ENCODE results near the gene DISP3. TPM values are rescaled to one million over a fixed set of nuclear protein-coding genes. Genes with fewer than 3 reads are reported as not detected.

Gene DISP3
- polyA plus RNA-seq, 1 of the 3 experiments (the other 2 are of a cell fraction), result 0.08 TPM

- TF ChIP-seq TCF12 (IDR thresholded peaks at IDR 0.05), result no peak
- TF ChIP-seq USF1 (IDR thresholded peaks at IDR 0.05; ENCODE audit: borderline replicate concordance, low read depth), result no peak
- no peak for TF ChIP-seq MXI1 (IDR thresholded peaks at IDR 0.05; ENCODE audit: low read depth, low read length)
- no peak for TF ChIP-seq REST (IDR thresholded peaks at IDR 0.05; ENCODE audit: low read depth, low read length)
- TF ChIP-seq SMC3 (IDR thresholded peaks at IDR 0.05; ENCODE audit: low read depth, low read length), result no peak
- no peak for TF ChIP-seq CTCF (IDR thresholded peaks at IDR 0.05)
- TF ChIP-seq SIN3A (IDR thresholded peaks at IDR 0.05; ENCODE audit: borderline replicate concordance, low read depth, low read length), result no peak
- TF ChIP-seq RXRA (IDR thresholded peaks at IDR 0.05; ENCODE audit: borderline replicate concordance, low read depth), result no peak
- no peak for TF ChIP-seq EP300 (IDR thresholded peaks at IDR 0.05; ENCODE audit: borderline replicate concordance in 1 of 2, low read depth in 1 of 2, low read length in 1 of 2)
- TF ChIP-seq USF2 (IDR thresholded peaks at IDR 0.05; ENCODE audit: borderline replicate concordance, low read depth, low read length), result no peak
- Histone ChIP-seq H3F3A (replicated peaks; ENCODE audit: insufficient read depth) (no peaks in the 10 kb centered on the region), H3K27me3 (ENCODE audit: insufficient read depth) (no peaks in the 10 kb centered on the region), H4K20me1 (ENCODE audit: insufficient read depth) (no peaks in the 10 kb centered on the region), H3K4me3 (ENCODE audit: low read depth in 2 of 2, low read length in 1 of 2) (no peak overlapping the region), H3K4me2 (no peak overlapping the region), H3K9me3 (no peaks in the 10 kb centered on the region), H3K4me1 (ENCODE audit: control insufficient read depth in 1 of 2, insufficient read depth in 2 of 2, low read depth in 1 of 2, low read length in 1 of 2) (peaks cover 0 to 20% of the 10 kb centered on the region in 2 experiments; a peak in 1 of 4 replicates), H3K79me2 (ENCODE audit: insufficient read depth) (no peaks in the 10 kb centered on the region), H3K27ac (ENCODE audit: low read depth in 2 of 2, low read length in 1 of 2) (peak overlapping the region in 1 of 2 experiments; percentile 1; a peak in 1 of 4 replicates), H3K9ac (no peak overlapping the region), H3K36me3 (replicated peaks in 1 of 2; ENCODE audit: control insufficient read depth in 1 of 2, insufficient read depth in 2 of 2, low read length in 1 of 2) (no peaks in the 10 kb centered on the region), H3K9me2 (no peaks in the 10 kb centered on the region), H2AFZ (ENCODE audit: low read depth) (no peak overlapping the region)
- DNase-seq, result no peak
- ChIA-PET POLR2A (no interaction called here), CTCF (interaction anchor here (0.9 to 1.5 kb wide), 3 partner anchors 29 to 184 kb away, joined by 4 to 6 read pairs (median 4); partner anchors contain the start of gene DISP3)
- 55% methylated on average over 9 of the region's 12 CpGs for WGBS (ENCODE audit: low lambda C conversion rate)
These were observed 42.8 kb downstream of the DISP3 start for GRCh38 chr1:11521582-11522399.
